SHP77 (cell line): ENCODE data around the gene ITGB7.

ENCODE experiments used
- DNase-seq, 2 experiments: peaks; one replicate each; lab custom pipeline; 2025; lab: John Stamatoyannopoulos, UW

The ITGB7 gene

DNA sequence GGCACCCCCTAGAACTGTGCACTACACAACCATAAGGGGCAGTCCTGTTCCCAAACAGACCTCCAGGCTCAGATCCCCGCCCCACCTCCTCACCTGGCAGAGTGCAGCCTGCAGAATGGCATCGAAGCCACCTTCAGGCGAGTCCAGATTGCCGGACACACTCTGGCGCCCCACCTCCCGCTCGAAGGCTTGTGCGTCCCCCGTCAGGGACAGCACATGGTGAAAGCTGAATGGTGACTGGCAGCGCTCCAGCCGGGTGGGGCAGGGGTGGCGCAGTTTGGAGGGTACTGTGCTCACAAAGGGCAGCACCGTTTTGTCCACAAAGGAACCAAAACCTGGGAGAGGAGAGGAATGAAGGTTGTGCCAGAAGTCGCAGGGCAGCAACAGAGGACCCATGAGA, 10.6 kb downstream of the ITGB7 start:
- DNase-seq: no peak

DNA sequence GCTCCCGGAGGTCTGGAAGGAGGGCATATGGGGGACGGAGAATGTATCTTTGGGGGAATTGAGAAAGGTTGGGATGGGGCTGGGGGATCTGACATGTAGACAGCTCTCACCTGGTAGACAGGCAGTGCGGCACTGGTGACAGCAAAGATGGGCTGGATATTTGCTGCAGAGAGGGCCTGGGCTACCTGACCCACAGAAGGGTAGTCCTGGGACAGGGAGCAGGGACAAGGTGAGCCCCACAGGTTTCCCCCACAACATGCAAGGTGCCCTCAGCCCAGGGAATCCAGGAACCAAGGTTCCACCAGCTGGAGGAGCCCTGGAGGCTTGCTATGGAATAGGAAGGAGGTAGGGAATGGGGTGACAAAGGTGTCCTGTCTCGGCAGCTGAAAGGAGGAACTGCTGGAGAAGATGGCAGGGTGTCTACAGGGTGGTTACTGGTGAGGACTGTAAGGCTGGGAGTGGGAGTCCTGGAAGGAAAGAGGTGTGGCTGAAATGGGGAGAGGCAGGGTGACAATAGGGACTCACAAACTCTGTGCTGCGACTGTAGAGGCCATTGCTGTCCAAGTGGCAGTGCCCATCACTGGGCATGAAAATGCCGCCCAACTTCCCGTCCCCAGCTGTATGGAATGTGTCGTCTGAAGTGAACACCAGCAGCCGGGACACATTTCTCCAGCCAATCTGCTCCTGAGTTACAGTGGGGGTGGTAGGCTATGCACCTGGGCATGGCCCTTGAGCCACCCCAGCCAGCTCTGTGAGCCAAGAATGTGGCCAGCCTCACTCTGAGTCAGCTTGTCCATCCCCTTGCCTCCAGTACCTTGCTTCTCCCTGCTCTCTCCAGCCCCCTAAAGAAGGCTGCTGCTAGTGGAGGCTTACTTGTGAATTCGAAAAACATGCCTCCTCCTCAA, 11.3 kb downstream of the ITGB7 start:
- no peak for DNase-seq

DNA sequence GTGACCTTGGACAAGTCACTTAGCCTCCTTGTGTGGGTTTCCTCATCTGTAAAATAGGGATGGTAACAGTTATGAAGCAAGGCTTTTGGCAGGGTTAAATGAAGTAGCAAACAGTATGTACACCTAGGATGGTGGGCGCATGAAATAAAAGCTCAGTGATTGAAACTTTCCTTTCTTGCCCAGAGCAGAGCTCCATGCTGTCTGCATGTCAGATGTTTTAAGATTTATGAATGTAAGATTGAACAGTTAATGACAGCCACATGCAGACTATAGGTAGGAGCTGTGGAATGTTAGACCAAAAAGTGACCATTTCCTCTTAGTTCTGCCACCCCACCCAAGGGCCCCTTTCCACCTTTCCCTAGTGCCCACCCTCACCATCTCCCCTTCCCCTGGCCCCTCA, 12.1 kb downstream of the ITGB7 start:
- DNase-seq: no peak

DNA sequence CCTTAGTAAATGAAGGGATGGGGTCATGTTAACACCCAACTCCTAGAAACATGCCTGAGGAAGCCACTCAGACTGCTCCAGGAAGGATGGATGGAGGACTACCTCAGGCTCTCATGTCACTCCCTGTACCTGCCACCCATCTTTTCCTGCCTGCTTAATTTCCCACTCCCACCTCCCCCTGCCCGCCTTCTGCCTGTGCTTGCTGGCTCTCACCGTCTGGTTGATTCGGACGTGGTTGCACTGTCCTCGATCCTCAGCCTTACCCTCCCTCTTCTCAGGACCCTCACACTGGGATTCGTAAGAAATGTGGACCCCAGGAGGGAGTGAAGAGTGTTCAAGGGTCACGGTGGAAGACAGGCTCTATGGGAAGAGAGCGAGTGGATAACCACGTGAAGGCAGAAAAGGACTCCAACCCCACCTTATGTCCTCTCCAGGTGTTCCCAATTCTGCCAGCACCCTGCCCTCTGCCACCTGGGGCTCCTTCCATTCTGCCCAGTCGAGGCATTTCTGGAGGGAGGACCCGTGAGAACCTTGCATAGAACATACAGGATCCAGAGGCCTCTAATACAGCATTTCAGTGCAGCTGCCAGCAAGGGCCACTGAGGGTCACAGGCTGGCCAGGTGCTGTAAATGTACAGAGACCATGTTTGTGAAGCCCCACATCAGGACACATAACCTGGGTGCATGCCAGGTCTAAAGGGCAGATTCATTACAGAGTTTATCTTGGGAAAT, 12.9 kb downstream of the ITGB7 start:
- DNase-seq: peak in 1 of 2 experiments; percentile 11

DNA sequence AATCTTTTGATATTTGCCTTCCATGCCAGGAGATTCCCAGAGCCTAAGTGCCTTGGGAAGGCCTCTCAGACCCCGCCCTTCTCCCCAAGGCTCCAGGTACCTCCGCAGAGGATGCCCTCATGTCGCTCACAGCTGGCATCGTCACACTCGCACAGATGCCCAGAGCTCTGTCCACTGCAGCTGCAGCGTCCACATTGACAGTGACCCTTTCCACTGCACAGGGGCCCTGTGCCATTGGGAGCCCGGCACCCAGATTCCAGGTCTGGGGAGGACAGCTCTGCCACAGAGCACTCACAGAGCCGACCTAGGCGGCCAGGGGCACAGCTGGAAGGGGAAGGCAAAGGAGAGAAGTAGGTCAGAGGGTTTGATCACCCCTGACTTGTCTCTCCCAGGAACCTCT, 14.0 kb downstream of the ITGB7 start:
- no peak for DNase-seq

DNA sequence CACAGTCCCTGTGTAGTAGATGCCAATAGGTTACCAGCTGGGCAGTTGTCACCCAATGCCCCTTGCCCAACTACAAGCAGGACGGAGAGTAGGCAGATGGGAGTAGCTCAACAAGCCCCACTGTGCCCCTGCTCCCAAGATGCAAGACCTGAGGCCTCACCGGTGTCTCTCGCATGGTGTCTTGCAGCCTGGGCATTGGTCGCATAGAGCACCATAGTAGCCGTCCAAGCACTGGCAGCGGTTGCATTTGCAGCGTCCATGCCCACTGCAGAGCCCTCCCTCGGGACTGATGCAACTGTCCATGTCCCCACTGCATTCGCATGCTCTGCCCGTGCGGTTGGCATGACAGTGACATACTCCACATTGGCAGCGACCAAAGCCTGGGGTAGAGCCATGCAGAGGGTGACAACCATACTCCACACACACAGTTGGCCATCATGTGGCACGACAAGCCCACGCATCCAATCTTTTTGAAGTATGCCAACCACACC, 14.5 kb downstream of the ITGB7 start:
- DNase-seq: no peak

DNA sequence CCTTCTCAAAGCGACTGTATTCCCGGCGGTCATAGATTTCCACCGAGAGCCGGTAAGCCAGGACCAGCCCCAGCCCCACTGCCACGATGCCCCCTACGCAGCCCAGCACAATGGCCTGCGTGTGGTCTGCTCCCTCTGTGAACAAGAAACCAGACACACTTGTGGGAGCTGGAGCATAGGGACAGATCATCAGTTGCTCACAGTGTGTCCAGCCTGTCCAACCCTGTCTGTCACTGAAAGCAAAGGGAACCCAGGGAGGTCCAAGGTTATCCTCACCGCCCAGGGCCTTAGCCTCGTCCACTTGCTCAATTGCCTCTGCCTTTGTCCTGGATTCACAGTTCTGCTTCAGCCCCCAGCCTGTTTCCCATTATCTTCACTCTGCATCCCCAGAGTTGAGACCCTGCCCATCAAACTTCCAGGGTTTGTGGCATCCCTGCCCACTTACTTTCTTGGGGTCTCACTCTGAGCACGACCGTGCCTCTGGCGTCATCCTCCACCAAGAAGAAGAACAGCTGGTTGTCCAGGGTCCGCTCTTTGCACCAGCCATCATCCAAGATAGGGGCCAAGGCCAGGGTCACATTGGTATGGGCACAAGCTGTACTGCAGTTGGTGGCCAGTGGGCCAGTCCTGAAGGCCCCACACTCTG, 15.0 kb downstream of the ITGB7 start:
- DNase-seq: no peak

DNA sequence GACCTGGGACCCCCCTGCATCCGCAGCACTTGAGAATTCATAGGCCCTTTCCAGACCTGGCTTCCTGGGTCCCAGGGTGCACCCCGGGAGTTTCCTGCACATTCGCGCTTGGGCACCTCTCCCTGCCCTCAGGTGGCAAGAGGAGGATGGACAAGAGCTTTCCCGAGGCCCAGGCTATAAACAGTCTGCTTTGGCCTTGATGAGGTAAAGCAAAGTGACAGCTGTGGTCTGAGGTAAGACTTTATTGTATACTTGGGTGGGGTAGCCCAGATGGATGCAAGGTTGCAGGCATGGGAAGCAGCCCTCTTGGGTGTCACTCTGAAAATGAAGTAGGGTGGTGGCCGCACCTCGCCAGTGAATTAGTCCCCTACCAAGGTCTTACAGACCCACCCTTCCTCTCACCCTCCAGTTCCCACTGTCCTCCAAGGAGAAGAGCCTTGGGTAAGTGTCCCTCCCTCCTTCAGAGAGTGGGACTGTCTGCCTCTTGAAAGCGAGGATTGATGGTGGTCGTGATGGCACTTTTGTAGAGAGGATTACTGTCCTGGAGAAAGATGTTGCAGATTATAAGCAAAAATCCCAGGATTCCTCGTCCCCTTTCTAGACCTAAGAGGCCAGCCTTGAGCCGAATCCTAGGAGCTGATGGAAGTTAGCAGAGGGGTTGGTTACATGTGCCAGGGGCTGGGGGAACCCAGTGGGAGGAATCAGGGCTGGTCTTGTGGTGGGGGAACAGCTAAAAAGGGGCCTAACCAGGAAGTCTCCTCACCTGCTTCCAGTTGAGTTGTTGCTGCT, 15.8 kb downstream of the ITGB7 start:
- no peak for DNase-seq

DNA sequence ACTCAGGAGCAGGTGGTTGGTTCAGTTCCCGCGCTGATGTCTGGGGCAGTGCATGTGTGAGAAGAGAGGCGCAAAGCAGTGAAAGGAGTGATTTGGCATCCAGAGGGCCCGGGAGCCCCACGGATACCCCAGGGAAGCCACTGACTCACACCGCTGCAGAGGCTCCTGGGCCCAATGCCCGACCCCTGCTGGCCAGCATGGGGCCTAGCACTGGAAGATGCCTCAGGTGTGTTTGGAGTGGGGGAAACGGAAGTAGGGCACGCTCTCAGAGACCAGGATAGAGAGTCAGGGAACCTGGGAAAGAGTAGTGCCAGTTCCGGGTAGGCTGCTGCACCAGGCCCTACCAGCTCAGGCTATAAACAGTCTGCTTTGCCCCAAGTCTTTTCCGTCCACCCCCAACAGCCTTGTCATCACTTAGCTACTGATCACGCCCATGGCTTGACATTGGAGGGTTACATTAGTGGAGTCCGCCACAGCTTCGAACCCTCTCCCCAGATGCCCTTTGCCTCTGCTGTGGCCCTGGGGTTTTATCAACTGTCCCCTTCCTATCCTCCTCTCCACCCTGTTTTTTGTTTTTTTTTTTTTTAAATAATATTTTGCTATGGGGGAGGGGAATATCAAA, 16.8 kb downstream of the ITGB7 start:
- DNase-seq: peak; percentile 45 to 69

DNA sequence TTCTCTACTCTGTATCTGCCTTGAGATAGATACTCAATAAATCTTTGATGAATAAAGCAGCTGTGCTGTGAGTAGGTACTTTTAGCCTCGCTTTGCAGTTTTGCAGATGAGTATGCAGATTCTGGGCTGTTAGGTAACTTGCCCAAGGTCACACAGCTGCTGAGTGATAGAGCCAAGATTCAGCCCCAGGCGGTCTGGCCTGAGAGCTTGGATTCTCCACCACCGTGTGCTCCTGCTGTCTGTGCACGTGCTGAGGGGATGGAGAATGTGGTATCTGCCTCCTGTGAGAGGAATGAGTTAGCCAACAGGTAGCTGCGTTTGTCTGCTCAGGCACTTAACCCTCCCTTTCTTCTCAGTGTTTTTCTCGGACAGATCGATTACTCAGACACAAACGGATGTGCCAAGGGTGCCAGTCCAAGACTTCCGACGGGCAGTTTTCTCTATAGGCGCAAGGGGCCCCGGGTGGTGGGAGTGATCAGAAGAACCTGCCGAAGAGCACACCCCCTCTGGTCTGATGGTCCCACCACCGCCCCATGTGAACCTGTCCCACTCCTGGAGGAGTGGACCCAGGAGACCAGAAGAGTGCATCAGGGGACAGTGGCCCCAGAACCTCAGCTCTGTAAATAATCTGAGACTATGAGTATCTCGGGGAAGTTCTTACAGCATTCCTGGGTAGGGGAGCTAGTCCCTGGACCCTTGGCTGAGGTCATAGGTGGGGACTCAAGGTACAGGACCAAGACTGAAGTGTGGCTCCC, 19.7 kb downstream of the ITGB7 start:
- DNase-seq: no peak

DNA sequence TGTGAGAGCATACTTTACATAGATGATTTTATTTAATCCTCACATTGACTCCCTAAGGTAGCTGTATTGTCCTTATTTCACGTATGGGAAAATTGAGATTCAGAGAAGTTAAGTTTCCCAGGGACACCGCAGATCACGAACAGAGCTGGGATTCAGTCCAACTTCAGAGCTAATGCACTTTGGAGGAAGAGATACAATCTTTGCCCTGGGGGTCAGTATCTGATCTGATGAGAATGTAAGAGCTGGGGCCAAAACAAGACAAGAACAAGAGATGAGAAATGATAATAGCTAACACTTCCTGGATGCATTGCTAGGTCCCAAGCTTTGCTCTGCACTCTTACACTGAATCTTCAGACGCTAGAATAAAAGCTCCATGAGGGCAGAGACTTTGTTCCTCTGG, 20.3 kb downstream of the ITGB7 start:
- DNase-seq: no peak

DNA sequence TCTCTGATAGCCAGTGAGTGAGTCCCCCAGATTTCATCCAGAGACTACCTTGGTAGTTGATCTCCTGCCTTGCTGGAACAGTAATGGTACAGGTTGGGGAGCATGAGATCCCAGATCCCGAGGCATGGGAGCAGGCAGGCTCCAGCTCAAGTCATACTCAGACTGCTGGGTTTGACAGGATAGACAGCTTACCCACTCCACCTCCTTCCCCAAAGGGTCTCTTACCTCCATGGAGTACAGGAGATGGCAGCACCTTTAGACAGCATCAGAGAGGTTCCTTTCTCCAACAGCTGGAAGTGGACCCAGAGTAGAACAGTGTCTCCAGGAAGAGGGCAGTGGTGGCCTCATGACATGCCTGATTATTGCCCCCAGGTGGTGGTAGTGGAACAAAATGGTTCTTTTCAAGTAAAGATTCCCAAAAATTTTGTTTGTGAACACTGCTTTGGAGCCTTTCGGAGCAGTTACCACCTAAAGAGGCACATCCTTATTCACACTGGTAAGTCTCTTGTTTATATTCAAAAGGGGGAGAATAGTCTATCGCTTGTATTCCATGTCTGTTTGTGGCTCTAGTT, 21.4 kb downstream of the ITGB7 start:
- DNase-seq: no peak

DNA sequence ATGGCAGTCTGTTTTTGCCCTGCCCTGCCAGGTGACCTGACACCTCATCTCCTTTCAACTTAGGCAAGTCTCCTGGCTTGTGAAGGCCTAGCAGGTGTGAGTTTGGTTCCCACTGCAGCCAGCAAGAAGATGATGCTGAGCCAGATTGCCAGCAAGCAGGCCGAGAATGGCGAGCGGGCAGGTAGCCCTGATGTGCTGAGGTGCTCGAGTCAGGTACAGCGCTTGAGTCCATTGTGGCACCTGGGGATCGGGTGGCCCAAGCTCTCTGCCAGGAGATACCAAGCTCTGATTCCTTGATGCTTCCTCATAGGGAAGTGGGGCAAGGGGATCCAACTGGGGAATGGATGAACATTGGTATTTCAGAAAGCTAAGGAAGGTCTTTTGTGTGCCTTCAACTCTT, 22.2 kb downstream of the ITGB7 start:
- DNase-seq: no peak

DNA sequence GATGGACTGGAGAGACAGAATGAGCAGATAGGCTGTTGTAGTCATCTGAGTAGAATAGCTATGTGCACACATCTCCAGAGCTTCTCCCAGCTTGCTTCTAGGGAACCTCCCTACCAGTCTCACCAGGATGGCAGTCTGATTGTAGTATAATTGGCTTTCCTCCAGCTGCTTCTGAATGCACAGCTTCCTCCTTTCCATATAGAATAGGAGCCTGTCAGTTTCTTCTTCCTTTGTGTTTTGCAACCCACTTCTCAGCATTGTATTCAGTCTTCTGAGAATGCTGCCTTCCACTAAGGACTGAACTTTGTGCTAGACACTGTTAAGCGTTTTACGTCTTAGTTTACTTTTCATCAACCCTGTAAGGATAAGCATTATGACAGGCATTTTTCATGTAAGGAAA, 24.1 kb downstream of the ITGB7 start:
- DNase-seq: no peak

DNA sequence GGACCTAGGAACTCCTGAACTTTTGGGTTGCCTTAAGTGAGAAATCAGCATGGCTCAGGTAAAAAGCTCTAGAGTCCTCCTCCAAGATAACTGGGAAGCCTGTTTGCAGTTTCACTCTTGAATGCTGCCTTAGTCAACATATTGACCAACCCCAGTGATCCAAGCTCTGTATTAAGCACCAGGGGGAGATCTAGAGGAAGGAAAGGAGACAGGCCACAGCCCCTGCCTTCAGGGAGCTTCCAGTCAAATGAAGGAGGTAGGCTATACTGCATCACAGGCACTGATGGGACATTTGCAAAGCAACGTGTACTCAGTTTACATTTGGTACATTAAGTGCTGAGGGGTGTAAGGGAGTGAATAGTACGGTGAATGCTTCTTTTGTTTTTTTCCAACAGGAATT, 25.1 kb downstream of the ITGB7 start:
- DNase-seq: no peak

DNA sequence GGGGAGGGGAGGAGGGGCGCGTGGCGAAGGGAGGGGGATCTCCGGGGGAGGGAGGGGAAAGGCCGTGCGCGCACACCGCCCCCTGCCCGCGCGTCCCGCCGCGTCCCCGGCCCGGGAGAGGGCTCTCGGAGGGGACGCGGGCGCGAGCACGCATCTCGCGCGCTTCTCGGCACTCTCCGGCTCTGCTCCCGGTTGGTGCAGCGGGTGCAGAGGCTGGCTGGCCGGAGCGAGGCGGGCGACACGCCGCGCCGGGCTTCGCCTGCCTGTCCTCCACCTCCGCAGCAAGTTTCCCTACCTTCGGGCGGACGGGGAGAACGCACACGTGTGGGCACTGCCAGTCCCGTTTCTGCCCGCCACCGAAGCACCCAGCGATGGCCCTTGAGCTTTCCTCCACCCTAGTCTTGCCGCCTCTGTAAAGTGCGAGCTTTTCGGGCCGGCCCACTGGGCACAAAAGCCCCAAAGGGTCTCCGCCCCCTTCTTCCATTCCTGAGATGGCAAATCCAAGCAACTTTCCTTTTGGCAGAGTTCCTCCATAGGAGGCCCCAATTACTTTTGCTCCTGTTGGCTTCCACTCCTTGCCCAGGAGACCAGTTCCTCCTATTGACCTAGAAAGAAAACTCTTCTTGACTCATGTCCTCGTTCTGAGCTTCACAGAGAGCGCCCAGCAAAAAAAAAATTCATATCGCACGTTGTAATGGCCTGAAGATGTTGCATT, 26.0 kb downstream of the ITGB7 start:
- peak; percentile 65 to 81 for DNase-seq

DNA sequence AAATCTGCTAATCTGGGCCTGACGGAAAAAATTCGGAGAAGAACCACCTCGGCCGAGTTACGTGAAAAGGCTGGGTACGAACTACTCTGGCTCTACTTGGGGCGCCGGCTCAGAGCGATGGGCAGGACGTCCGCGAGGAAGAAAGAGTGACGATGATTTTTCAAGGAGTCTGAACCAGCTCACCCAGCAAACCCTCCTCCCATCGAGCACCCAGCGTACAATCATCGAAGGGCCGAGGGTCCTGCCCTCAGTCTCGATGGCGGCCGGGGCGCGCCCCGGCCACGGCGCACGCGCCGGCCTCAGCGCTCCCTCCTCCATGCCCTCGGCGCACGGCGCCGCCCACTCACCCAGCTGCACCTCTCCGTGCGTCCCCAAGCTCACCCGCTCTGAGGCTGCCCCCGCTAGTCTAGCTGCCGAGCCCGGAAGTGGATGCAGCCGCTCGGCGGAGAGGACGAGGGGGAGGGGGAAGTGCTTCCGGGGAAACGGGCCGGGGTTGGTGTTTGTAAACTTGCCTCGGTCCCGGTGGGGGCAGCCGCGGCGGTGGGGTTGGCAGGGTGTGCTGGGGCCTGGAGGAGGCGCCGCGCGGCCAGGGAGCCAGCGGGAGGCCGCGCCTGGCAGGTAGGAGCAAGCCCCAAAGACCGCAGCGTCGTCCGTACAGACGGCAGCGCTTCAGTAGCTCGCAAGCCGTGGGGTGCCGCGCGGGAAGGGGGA, 26.7 kb downstream of the ITGB7 start, which contains the start of the genes CSAD and ZNF740:
Gene CSAD (minus strand): TSS at position 706 of the 711 bp plus-strand sequence. CDS start 7,455 bp downstream, outside the sequence.
Gene ZNF740 (plus strand): TSS at position 503 of the 711 bp plus-strand sequence. CDS start 1,262 bp downstream, outside the sequence.
- peak; percentile 93 to 97 for DNase-seq

DNA sequence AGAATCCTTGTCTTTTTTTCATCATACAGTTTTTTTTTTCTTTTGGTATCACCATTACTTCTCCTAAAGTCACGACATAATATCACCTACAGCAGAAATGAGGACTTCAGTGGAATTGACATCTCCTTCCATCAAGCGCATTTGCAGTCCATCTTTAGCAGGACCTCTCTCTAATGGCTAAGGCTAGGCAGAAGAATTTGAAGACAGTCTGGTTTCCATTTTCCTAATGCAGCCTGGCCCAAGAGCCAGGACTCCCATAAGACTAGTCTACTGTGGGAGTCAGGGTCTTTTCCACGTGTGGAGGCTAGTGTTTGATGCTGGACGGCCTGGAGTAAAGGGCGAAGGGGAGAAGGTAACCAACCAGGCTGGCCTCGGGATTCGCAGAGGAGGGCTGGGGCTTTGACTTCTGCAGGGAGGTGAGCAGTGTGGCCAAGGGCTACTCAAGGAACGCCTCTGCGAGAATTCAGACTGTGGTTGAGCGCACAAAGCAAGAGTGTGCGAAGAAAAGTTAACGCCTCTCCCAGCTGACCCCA, 27.3 kb downstream of the ITGB7 start:
- DNase-seq: peak in 1 of 2 experiments; percentile 22
